K562 (cell line): Measurements from ENCODE around the gene EIF5B. TPM values are rescaled to one million over a fixed set of nuclear protein-coding genes. Genes with fewer than 3 reads are reported as not detected.
A peak's percentile ranks its signal among the peaks of the same experiment; 100 is the strongest.

ENCODE experiments used
- ATF2 ChIP-seq: sonication (generic); formaldehyde crosslinking; IDR thresholded peaks from 2 replicates; pipeline ENCODE4 v1.8.1; 2022; ENCODE audit warnings: missing genetic modification reagents
- ATF7 ChIP-seq: fragments of 450-650 bp; IDR thresholded peaks from 2 replicates; pipeline ENCODE4 v1.7.1; 2014; ENCODE audit warnings: mild to moderate bottlenecking, moderate library complexity
- BRD9 ChIP-seq: fragments of 450-650 bp; IDR thresholded peaks from 2 replicates; pipeline ENCODE4 v1.6.1; 2018; ENCODE audit warnings: low read depth; ENCODE audit not compliant: partially characterized antibody
- CGGBP1 ChIP-seq: fragments of 250-450 bp; sonication (Bioruptor Pico); IDR thresholded peaks from 2 replicates; pipeline ENCODE4 v1.9.0; 2021; ENCODE audit warnings: mild to moderate bottlenecking
- NFIX ChIP-seq: fragments of 250-450 bp; sonication (Bioruptor Pico); IDR thresholded peaks from 2 replicates; pipeline ENCODE4 v1.4.0; 2020; ENCODE audit warnings: low read depth, mild to moderate bottlenecking, moderate library complexity
- PKNOX1 ChIP-seq: fragments of 450-650 bp; IDR thresholded peaks from 2 replicates; pipeline ENCODE4 v1.6.1; 2016
- POLR2B ChIP-seq: fragments of 450-650 bp; IDR thresholded peaks from 2 replicates; pipeline ENCODE4 v1.6.1; 2018; ENCODE audit warnings: low read depth; ENCODE audit not compliant: partially characterized antibody
- POU5F1 ChIP-seq: fragments of 150-350 bp; IDR thresholded peaks from 2 replicates; pipeline ENCODE4 v1.6.1; 2014; ENCODE audit warnings: borderline replicate concordance, low read length, low read depth, mild to moderate bottlenecking; ENCODE audit not compliant: partially characterized antibody
- RB1 ChIP-seq: fragments of 450-650 bp; IDR thresholded peaks from 2 replicates; pipeline ENCODE4 v1.6.1; 2017; ENCODE audit warnings: low read depth, mild to moderate bottlenecking
- TFAP4 ChIP-seq: sonication (generic); formaldehyde crosslinking; IDR thresholded peaks from 2 replicates; pipeline ENCODE4 v1.8.0; 2022; ENCODE audit warnings: missing genetic modification reagents, mild to moderate bottlenecking, moderate library complexity, borderline replicate concordance
- ZBTB40 ChIP-seq, 2 experiments: fragments of 450-650 bp in 1 of 2; sonication (generic) in 1 of 2; formaldehyde crosslinking in 1 of 2; IDR thresholded peaks; 2 replicates each; pipeline versions ENCODE4 v1.7.1 to v1.9.0; 2016 to 2022; ENCODE audit warnings: inconsistent platforms in 1 of 2, mild to moderate bottlenecking in 1 of 2, missing genetic modification reagents in 1 of 2
- ZNF431 ChIP-seq: sonication (generic); formaldehyde crosslinking; IDR thresholded peaks from 2 replicates; pipeline ENCODE4 v1.8.0; 2022; ENCODE audit warnings: mild to moderate bottlenecking, missing genetic modification reagents
- polyA plus RNA-seq, 8 experiments: library from polyadenylated mRNA; depleted of rRNA in 4 of 8; stranded (reverse) in 5 of 8; unstranded in 3 of 8; fragments of >200 nt; fragmentation: Nextera tagmentation in 2 of 8; fragmentation: Illumina TruSeq in 1 of 8; extraction: Ambion mirVana in 2 of 8; extraction: Trizol in 1 of 8; gene quantifications; 2 replicates each; pipeline versions ENCODE4 v1.2.1 to v1.2.3, GENCODE V29; 2011 to 2014; ENCODE audit warnings: inconsistent platforms in 1 of 8, missing spikeins in 1 of 8
- total RNA-seq, 7 experiments: library from RNA; depleted of rRNA in 6 of 7; stranded (reverse); fragments of >200 nt in 6 of 7; fragmentation: Illumina TruSeq in 2 of 7; extraction: Trizol in 2 of 7; gene quantifications; 2 replicates each; pipeline versions ENCODE4 v1.2.1 to v1.2.3, GENCODE V29; 2011 to 2021; ENCODE audit warnings: low replicate concordance in 1 of 7

The EIF5B gene
- total and polyA plus RNA-seq, 9 of the 15 experiments (the other 6 are each of a cell fraction or from before 2014, with no cell fraction given): 26.5 to 143 (median 47.7) TPM

- TF ChIP-seq PKNOX1 (peak; percentile 31; the same call in 1 of the 2 replicates), RB1 (peak; percentile 81), NFIX (CRISPR knock-in tag) (no peak), TFAP4 (CRISPR knock-in tag) (peak; percentile 96), CGGBP1 (CRISPR knock-in tag) (no peak), ATF7 (peak; percentile 81), POLR2B (peak; percentile 95), ZNF431 (CRISPR knock-in tag) (peak; percentile 58), BRD9 (no peak), ZBTB40 (IDR thresholded peaks at IDR 0.05) (peak; percentile 96), ZBTB40 (CRISPR knock-in tag; IDR thresholded peaks at IDR 0.05) (no peak), ATF2 (no peak), POU5F1 (peak; percentile 83)
Observed at GRCh38 chr2:99335911-99336803, 1.0 kb upstream of the EIF5B start, which contains the start of gene TXNDC9 (continued).
